ENCODE measurements around the gene SYT2. TPM values are rescaled to one million over a fixed set of nuclear protein-coding genes. Genes with fewer than 3 reads are reported as not detected.
"Not testable (repeated sequence)": the region's sequence is repeated elsewhere in the genome, so short reads cannot be mapped to it uniquely, and the experiment has no call there.

SYT2 gene
- polyA plus RNA-seq, 6 donors from 2014 or later: 0.11 to 0.12 TPM; not detected in 4

DNA sequence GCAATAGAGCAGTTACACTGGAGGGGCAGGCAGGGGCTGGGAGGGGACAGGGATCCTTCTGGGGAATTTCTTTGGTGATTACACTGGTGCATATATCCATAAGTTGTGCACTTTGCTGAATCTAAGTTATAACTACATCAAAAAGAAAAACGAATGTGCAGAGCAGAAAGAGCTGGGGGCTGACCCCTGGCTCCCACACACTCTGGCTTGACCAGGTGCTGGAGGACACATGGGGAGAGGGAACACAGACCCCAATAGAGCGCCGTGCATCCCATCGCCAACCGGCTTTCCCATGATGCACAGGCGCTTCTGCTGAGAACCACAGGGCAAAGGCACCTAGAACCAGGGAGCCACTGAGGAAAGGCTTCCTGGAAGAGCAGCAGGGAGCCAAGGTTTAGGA is 80.2 kb downstream of the SYT2 start:
- H3K36me3 Mint-ChIP-seq; DNase-seq; H3K9me3 Mint-ChIP-seq; ATAC-seq (ENCODE audit: low read depth in 2 of 2): not testable (repeated sequence)
- Mint-ChIP-seq H3K4me3 (peak overlapping the region in 5 of 8 donors; percentile 3 to 83 (median 59)), H3K27me3 (peaks cover 26 to 49% (median 37%) of the 10 kb centered on the region in 3 donors), H3K27ac (peak overlapping the region in 1 of 6 donors; percentile 15), H3K4me1 (peaks cover 51 to 68% (median 61%) of the 10 kb centered on the region in 3 donors)

DNA sequence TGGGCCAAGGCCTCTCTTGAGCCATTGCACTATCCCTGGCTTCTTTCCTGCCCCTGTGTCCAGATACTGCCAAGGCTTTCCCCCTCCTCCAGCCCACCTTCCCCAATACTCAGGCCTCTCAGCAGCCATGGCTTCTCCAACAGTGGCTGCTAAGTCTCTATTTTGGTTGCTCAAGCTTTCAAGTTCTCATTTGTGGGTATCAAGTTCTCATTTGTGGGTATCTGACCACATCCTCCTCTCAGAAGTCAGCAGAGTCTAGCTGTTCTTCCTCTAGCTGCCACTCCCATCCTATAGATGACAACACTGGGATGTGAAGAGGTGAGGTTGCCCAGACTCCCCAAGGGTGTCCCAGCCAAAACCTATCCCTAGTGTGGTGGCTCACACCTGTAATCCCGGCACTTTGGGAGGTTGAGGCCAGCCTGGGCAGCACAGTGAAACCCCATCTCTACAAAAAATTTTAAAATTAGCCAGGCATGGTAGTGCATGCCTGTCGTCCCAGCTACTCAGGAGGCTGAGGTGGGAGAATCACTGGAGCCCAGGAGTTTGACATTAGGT is 80.9 kb downstream of the SYT2 start:
- peak; percentile 66 for DNase-seq

DNA sequence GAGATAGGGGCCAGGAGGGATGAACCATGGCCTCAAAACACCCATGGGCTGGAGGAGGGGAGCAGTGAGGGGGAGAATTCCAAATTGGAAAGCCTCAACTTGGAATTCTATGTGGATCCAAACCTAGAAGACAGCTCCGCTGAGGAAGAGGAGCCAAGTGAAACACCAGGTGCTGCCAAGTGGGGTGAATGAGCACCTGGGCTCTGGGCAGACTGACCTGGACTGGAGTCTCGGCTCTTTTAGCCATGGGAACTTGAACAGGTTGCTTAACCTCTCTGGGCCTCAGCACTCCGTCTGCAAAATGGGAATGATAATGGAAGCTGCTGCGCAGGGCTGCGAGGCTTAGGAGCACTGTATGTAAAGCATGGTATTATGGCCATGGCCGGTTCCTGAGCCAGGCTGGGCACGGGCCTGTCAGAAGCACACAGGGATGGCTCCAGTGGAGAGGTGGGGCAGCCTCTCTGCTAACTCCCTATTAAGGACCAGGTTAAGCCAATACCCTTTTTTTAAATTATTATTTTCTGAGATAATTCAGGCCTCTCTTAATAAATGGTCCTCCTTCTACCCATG is 81.5 kb downstream of the SYT2 start:
- H3K27me3 Mint-ChIP-seq: peaks cover 17 to 39% (median 28%) of the 10 kb centered on the region in 3 donors
- H3K36me3 Mint-ChIP-seq: no peaks in the 10 kb centered on the region
- peak overlapping the region; percentile 1 to 83 (median 66) for H3K4me3 Mint-ChIP-seq
- no peaks in the 10 kb centered on the region for H3K9me3 Mint-ChIP-seq
- peak overlapping the region; percentile 1 to 73 (median 38) for H3K27ac Mint-ChIP-seq
- peak in 1 of 2 donors; percentile 1 for ATAC-seq (ENCODE audit: low read depth in 2 of 2)
- no peak for DNase-seq
- H3K4me1 Mint-ChIP-seq: peaks cover 51 to 68% (median 61%) of the 10 kb centered on the region in 3 donors

More for the DNA sequence above, 80.9 kb downstream of the SYT2 start:
- H3K4me3 Mint-ChIP-seq: peak overlapping the region; percentile 1 to 83 (median 66)
- H3K36me3 Mint-ChIP-seq, H3K9me3 Mint-ChIP-seq: not testable (repeated sequence)
- peaks cover 21 to 41% (median 29%) of the 10 kb centered on the region in 3 donors for H3K27me3 Mint-ChIP-seq
- peak; percentile 84 to 85 for ATAC-seq (ENCODE audit: low read depth in 2 of 2)
- H3K27ac Mint-ChIP-seq: peak overlapping the region; percentile 1 to 73 (median 38)
- H3K4me1 Mint-ChIP-seq: peaks cover 51 to 68% (median 61%) of the 10 kb centered on the region in 3 donors

DNA sequence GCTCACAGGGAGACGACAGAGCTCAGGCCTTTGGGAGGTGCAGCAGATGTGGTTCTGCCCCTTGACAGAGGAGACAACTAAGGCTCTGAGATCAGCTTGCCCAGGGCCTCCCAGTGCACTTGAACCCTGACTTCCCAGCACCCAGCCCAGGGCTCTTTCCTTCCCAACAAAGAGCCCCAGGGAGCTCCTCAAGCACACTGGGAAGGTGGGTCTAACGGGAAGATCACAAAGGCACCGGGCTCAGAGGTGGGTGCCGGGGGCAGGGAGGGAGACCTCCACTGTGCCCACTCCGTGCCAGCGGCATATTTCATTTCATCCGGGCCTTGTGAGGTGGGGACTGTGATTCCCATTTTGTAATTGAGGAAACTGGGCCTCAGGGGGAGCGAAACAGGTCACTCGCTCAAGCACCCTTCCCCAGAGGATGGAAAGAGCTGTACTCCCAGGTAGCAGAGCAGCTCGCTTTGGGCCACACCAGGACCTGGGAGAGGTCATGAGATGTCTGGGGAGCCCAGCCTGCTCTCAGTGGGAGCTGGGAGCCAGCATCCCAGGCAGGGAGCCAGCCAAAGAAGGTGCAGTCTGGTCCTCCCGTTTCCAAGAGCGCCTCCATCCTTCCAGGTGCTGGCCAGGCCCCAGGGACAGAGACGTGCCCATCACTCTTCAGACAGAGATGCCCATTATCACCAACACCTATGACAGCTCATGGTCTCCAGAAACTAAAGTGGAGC is 82.3 kb downstream of the SYT2 start:
- ATAC-seq (ENCODE audit: low read depth in 2 of 2) (no peak), DNase-seq (no peak)
- Mint-ChIP-seq H3K36me3 (no peaks in the 10 kb centered on the region), H3K4me3 (peak overlapping the region in 5 of 8 donors; percentile 24 to 83 (median 56)), H3K4me1 (peaks cover 51 to 68% (median 61%) of the 10 kb centered on the region in 3 donors), H3K9me3 (no peaks in the 10 kb centered on the region), H3K27me3 (peaks cover 13 to 31% (median 23%) of the 10 kb centered on the region in 3 donors), H3K27ac (peak overlapping the region in 1 of 6 donors; percentile 44)

DNA sequence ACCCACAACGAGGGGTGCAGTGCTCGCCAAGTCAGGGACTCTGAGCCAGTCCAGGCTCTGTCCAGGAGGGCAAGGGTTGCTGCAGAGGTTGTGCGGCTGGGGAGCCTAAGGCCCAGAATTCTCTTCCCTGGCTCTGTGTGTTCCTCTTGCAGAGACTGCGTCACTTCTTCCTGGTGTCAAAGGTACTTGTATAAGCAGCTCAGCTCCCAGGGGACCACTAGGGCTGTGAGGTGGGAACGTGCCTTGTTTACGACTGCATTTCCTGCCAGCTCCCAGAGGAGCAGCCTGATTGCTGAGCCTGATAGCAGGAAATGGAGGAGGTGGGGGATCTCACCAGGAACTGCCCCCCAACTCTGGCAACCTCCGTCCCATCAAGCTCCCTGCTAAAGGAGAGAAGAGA is 83.2 kb downstream of the SYT2 start:
- ATAC-seq (ENCODE audit: low read depth in 2 of 2): peak; percentile 36 to 42
- H3K9me3 Mint-ChIP-seq, H3K36me3 Mint-ChIP-seq: not testable (repeated sequence)
- H3K4me1 Mint-ChIP-seq: peaks cover 48 to 66% (median 59%) of the 10 kb centered on the region in 3 donors
- peak overlapping the region in 7 of 8 donors; percentile 29 to 82 (median 66) for H3K4me3 Mint-ChIP-seq
- peaks cover 3 to 22% (median 13%) of the 10 kb centered on the region in 3 donors for H3K27me3 Mint-ChIP-seq
- peak; percentile 36 for DNase-seq
- peak overlapping the region in 2 of 6 donors; percentile 69 to 86 for H3K27ac Mint-ChIP-seq

DNA sequence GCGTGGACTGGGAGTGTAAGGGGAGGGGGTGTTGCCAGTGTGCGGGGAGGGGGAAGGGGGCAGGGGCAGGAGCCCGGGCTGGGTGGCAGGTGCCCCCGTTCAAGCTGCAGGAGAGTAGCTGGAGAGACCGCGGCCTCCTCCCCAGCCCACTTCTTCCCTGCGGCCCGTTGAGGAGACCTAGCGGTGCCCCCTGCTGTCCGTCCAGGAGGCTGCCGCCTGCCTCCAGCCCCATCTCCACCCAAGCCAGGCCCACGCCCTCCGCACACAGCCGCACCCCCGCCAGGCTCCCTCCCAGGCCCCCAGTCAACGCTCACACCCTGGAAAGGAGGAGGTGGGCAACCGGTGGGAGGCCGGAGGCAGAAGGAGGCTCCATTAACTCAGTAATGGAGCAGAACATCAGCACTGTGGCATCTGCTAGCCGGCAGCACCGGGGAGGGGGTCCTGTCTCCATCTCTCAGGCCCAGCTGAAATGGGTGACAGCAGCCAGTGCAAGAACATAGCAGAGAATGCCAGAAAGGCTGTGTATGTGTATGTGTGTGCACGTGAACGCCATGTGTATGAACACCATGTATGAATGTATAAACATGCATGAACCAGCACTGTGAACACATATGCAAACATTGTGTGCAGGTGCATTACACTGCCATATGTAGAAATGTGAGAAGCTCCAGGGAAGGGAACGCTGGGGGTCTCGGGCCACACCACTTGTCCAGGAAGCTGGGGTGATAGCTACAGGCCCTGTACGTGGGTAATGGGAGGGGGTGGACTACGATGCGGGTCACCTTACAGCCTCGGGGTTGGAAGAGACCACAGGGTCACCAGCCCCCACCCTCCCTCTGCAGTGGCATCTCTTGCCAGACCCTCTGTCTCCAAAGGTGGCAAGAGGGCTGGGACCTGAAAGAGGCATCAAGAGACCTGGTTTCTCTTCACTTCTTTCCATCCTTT is 84.6 kb downstream of the SYT2 start:
- peaks cover 6 to 12% (median 8%) of the 10 kb centered on the region in 3 donors for H3K27me3 Mint-ChIP-seq
- peak overlapping the region in 2 of 8 donors; percentile 8 to 48 for H3K4me3 Mint-ChIP-seq
- ATAC-seq (ENCODE audit: low read depth in 2 of 2): peak; percentile 61 to 63

DNA sequence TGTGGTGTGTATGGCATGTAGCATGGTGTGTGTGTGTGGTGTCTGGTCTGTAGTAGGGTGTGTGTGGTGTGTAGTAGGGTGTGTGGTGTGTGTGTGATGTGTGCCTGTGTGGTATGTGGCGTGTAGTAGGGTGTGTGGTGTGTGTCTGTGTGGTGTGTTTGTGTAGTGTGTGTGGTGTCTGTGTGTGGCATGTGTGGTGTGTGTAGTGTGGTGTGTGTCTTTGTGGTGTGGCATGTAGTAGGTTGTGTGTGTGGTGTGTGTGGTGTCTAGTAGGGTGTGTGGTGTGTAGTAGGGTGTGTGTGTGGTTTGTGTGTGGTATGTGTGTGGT is 85.5 kb downstream of the SYT2 start:
- Mint-ChIP-seq H3K27ac (no peak overlapping the region), H3K4me1 (peaks cover 31 to 43% (median 37%) of the 10 kb centered on the region in 3 donors), H3K4me3 (no peak overlapping the region), H3K36me3 (no peaks in the 10 kb centered on the region), H3K27me3 (peaks cover under 1 to 13% (median 7%) of the 10 kb centered on the region in 3 donors), H3K9me3 (no peaks in the 10 kb centered on the region)
- no peak for ATAC-seq (ENCODE audit: low read depth in 2 of 2)
- DNase-seq: no peak

More for the DNA sequence above, 84.6 kb downstream of the SYT2 start:
- H3K4me1 Mint-ChIP-seq: peaks cover 37 to 52% (median 45%) of the 10 kb centered on the region in 3 donors
- H3K9me3 Mint-ChIP-seq: no peaks in the 10 kb centered on the region
- H3K27ac Mint-ChIP-seq: peak overlapping the region in 1 of 6 donors; percentile 82
- peak; percentile 55 for DNase-seq
- no peaks in the 10 kb centered on the region for H3K36me3 Mint-ChIP-seq

DNA sequence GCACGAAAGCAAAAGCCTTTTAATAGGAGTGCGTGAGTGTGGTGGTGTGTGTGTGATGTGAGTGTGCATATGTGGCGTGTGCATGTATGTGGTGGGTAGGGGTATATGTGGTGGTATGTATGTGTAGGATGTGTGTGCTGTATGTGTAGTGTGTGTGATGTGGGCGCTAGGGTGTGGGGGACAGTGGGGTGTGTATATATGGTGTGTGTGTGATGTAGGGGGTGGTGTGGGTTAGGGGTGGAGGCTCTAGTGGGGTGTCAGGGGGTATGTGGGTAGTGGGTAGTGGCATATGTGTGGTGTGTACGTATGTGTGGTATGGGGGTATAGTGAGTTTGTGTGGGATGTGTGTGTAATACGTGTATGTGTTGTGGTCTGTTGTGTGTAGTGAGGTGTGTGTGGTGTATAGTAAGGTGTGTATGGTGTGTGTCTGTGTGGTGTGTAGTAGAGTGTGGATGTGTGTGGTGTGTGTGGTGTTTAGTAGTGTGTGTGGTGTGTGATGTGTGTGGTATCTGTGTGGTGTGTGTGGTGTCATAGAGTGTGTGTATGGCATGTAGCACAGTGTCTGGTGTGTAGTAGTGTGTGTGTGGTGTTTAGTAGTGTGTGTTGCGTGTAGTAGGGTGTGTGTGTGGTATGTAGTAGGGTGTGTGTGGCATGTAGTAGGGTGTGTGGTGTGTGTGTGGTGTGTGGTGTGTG is 86.0 kb downstream of the SYT2 start:
- H3K27ac Mint-ChIP-seq: no peak overlapping the region

DNA sequence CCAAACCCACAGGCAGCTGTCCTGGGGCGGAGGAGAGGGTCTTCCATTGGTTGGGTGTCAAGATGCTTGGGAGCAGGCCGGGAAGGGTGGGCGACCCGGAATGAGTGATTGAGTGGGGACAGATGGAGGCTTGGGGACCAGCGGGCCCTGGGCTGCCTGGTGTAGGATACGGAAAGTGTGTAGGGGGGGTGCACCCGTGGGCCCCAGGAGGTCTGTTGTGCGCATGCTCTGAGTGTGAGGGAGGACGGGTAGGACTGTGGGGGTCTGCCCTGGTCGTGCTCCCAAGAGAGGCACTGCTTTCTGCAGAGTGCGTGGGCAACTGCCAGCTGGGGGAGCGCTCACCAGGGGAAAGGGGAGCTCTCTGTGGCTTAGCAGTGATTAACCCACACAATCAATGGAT is 86.8 kb downstream of the SYT2 start:
- peaks cover 25 to 40% (median 33%) of the 10 kb centered on the region in 3 donors for H3K4me1 Mint-ChIP-seq
- H3K27ac Mint-ChIP-seq: peak overlapping the region in 1 of 6 donors; percentile 32
- H3K36me3 Mint-ChIP-seq; H3K4me3 Mint-ChIP-seq; DNase-seq; H3K9me3 Mint-ChIP-seq; ATAC-seq (ENCODE audit: low read depth in 2 of 2): not testable (repeated sequence)
- peaks cover 0 to 15% (median 13%) of the 10 kb centered on the region in 3 donors for H3K27me3 Mint-ChIP-seq

More for the DNA sequence above, 86.0 kb downstream of the SYT2 start:
- ATAC-seq (ENCODE audit: low read depth in 2 of 2): no peak
- Mint-ChIP-seq H3K36me3 (no peaks in the 10 kb centered on the region), H3K4me3 (no peak overlapping the region), H3K27me3 (peaks cover 0 to 13% (median 8%) of the 10 kb centered on the region in 3 donors), H3K4me1 (peaks cover 27 to 41% (median 33%) of the 10 kb centered on the region in 3 donors), H3K9me3 (no peaks in the 10 kb centered on the region)
- no peak for DNase-seq

DNA sequence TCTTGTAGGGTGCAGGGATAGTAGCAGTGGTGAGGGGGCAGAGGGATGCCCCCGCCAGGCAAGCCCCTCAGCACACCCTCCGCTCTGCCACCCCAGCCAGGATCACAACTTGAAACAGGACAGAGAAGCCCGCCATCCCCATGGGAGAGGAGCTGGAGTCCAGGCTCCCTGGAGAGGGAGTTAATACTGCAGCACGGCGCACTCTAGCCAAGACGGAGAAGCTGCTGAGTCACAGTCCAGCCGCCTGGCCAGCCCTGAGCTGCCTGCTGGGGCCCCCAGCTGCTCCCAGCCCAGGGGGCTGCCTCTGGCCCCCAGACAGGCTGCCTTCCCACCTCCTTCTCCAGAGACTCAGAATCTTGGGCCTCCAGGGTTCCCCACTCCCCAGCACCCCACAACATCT is 87.2 kb downstream of the SYT2 start:
- no peaks in the 10 kb centered on the region for H3K36me3 Mint-ChIP-seq
- peaks cover 24 to 40% (median 29%) of the 10 kb centered on the region in 3 donors for H3K4me1 Mint-ChIP-seq
- peak overlapping the region in 1 of 6 donors; percentile 44 for H3K27ac Mint-ChIP-seq
- H3K4me3 Mint-ChIP-seq: no peak overlapping the region
- no peak for DNase-seq
- peaks cover 0 to 16% (median 13%) of the 10 kb centered on the region in 3 donors for H3K27me3 Mint-ChIP-seq
- ATAC-seq (ENCODE audit: low read depth in 2 of 2): no peak
- no peaks in the 10 kb centered on the region for H3K9me3 Mint-ChIP-seq

DNA sequence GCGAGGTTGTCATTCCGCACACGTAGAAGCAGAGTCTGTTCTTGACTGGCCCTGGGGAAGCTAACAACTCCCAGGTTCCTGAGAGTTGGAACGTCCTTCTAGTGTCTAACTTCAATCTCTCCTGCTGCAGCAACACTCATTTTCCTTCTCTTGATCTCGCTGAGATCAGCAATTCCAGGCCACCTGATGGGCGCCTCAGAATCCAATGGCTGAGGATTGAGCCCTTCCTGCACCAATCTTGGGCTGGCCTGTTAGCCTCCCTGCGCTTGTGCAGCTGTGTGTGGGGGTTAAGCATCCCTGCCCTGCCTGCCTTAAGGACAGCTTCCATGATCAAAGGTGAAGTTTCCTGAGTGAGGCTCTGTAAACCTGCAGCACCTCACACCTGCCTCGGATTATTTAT is 87.9 kb downstream of the SYT2 start:
- H3K4me1 Mint-ChIP-seq: peaks cover 25 to 40% (median 26%) of the 10 kb centered on the region in 3 donors
- DNase-seq: no peak
- peaks cover 0 to 16% (median 13%) of the 10 kb centered on the region in 3 donors for H3K27me3 Mint-ChIP-seq
- no peaks in the 10 kb centered on the region for H3K36me3 Mint-ChIP-seq
- H3K9me3 Mint-ChIP-seq: no peaks in the 10 kb centered on the region
- no peak overlapping the region for H3K27ac Mint-ChIP-seq
- ATAC-seq (ENCODE audit: low read depth in 2 of 2): no peak
- no peak overlapping the region for H3K4me3 Mint-ChIP-seq

DNA sequence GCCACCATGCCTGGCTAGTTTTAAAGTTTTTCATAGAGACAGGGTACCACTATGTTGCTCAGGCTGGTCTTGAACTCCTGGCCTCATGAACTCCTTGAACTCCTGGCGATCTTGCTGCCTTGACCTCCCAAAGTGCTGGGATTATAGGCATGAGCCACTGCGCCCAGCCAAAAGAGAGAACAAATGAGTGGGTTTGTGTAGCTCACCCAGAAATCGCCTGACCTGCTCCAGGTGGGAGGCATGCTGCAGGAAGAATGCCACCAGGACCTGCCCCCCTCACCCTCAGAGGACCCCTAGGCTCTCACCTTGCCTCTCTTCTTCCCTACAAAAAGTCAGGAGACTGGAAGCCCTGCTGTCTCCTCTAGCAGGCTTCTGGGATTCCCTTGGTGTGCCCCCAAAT is 88.8 kb downstream of the SYT2 start:
- ATAC-seq (ENCODE audit: low read depth in 2 of 2) (no peak), DNase-seq (no peak)
- Mint-ChIP-seq H3K4me3 (no peak overlapping the region), H3K4me1 (peaks cover 27 to 40% (median 27%) of the 10 kb centered on the region in 3 donors), H3K27me3 (peaks cover 0 to 16% (median 13%) of the 10 kb centered on the region in 3 donors), H3K9me3 (no peaks in the 10 kb centered on the region), H3K36me3 (no peaks in the 10 kb centered on the region), H3K27ac (peak overlapping the region in 1 of 6 donors; percentile 37)

All from naive B cell (primary cell).